Adrenal gland (tissue), 12 donors: ENCODE measurements around the gene RILP. TPM values are rescaled to one million over a fixed set of nuclear protein-coding genes. Genes with fewer than 3 reads are reported as not detected.

Source experiments
- DNase-seq, 7 donors: peaks; one replicate each; pipeline ENCODE4 v3.0.0-alpha.2; 2019 to 2020
- H3K27ac ChIP-seq, 5 donors: fragments of 200-600 bp; sonication (generic) in 4 of 5; 1 replicate in 3 of 5; 2 replicates in 2 of 5; pipeline versions ENCODE4 v1.5.1 to v1.8.0; 2016 to 2020; ENCODE audit warnings: mild to moderate bottlenecking in 1 of 5
- H3K27me3 ChIP-seq: fragments of 200-600 bp; 2 replicates; pipeline ENCODE4 v1.8.0; 2021
- H3K36me3 ChIP-seq, 2 donors: fragments of 200-600 bp; replicated peaks in 1 of 2; 1 replicate in 1 of 2; 2 replicates in 1 of 2; pipeline versions ENCODE4 v1.5.1 to v1.8.0; 2018 to 2022
- H3K4me1 ChIP-seq, 2 donors: fragments of 200-600 bp; replicated peaks in 1 of 2; 1 replicate in 1 of 2; 2 replicates in 1 of 2; pipeline versions ENCODE4 v1.5.1 to v1.8.0; 2018 to 2021
- H3K4me3 ChIP-seq, 4 donors: fragments of 200-600 bp; sonication (generic) in 3 of 4; one replicate each; pipeline ENCODE4 v1.5.1; 2016 to 2018
- H3K9me3 ChIP-seq, 3 donors: fragments of 200-600 bp; sonication (generic) in 1 of 3; replicated peaks in 1 of 3; 1 replicate in 2 of 3; 2 replicates in 1 of 3; pipeline versions ENCODE4 v1.5.1 to v1.8.0; 2016 to 2021
- CTCF ChIP-seq, 6 experiments: fragments of 450-650 bp in 4 of 6; fragments of 200-600 bp in 2 of 6; sonication (generic) in 1 of 6; IDR thresholded peaks; 1 replicate in 5 of 6; 2 replicates in 1 of 6; pipeline versions ENCODE4 v1.5.1 to v1.8.0; 2016 to 2021; ENCODE audit warnings: antibody characterized with exemption in 6 of 6, mild to moderate bottlenecking in 2 of 6, moderate library complexity in 1 of 6
- POLR2A ChIP-seq, 2 donors: fragments of 450-650 bp; IDR thresholded peaks; one replicate each; pipeline ENCODE4 v1.6.1; 2017; ENCODE audit warnings: antibody characterized with exemption in 2 of 2, mild to moderate bottlenecking in 2 of 2, moderate library complexity in 1 of 2
- WGBS, 4 donors: extraction: QIAGEN DNeasy Blood & Tissue Kit in 2 of 4; methylation state at CpG; one replicate each; pipeline versions ENCODE4 v1.1.5 to v1.1.7; 2013 to 2017; 5-methylcytosine and 5-hydroxymethylcytosine counted together
- intact Hi-C, 2 donors: fragments of 100-400 bp; cut with DNase I; formaldehyde crosslinking; loops; one replicate each; pipeline versions ENCODE4 v1.14.1 to v1.15.0; 2022 to 2023
- polyA plus RNA-seq, 3 donors: library from polyadenylated mRNA; stranded (reverse); fragments of 200-250 nt in 2 of 3; fragments of 350-450 nt in 1 of 3; fragmentation: Illumina TruSeq in 1 of 3; extraction: RNeasy Lipid Tissue Mini Kit (QIAGEN cat#74804) in 1 of 3; gene quantifications; one replicate each; pipeline ENCODE4 v1.2.3, GENCODE V29; 2013 to 2014
- total RNA-seq, 9 donors: library from RNA; depleted of rRNA in 4 of 9; stranded (reverse); fragments of >200 nt in 4 of 9; fragments of 120-200 nt in 1 of 9; fragmentation: NEBNext Ultra II Directional in 1 of 9; extraction: Animal tissue kit (Norgen Biotek cat#: 25700) in 1 of 9; gene quantifications; one replicate each; pipeline versions ENCODE4 v1.1.0 to v1.2.4, GENCODE V29; 2013 to 2023
- donor health status: healthy with polysubstance abuse.
- donor health status: Bipolar disorder and iron deficiency.
- donor health status: DM: yes; HTN: yes; CAD: no.
- donor health status: DM: no; HTN: no; CAD: no.
- donor health status: DM: no; HTN: no; CAD: no.
- donor health status: DM: yes; HTN: yes; CAD: no.

Gene RILP
- total and polyA plus RNA-seq, 12 donors, result 13.8 to 78.3 (median 39.2) TPM

- H3K36me3 ChIP-seq, result no peaks in the 10 kb centered on the region
- TF ChIP-seq POLR2A (IDR thresholded peaks at IDR 0.05), result no peak
- peak; percentile 38 to 63 (median 57) for TF ChIP-seq CTCF (IDR thresholded peaks at IDR 0.05)
- intact Hi-C loops, result loop anchor here (2.0 to 5.0 kb wide), 2 partner anchors 52 to 55 kb away; no protein-coding TSS in a partner anchor
- H3K27ac ChIP-seq, result peak overlapping the region in 4 of 5 donors; percentile 59 to 96 (median 83)
- H3K9me3 ChIP-seq, result no peaks in the 10 kb centered on the region
- DNase-seq, result peak in 6 of 7 donors; percentile 65 to 77 (median 72)
- no peaks in the 10 kb centered on the region for H3K27me3 ChIP-seq
- H3K4me1 ChIP-seq, result peaks cover 10 to 38% of the 10 kb centered on the region in 2 donors
- H3K4me3 ChIP-seq, result peak overlapping the region in 2 of 4 donors; percentile 64 to 82
- 5 to 16% (median 5%) methylated on average over 11 to 45 of the region's 45 CpGs for WGBS, 4 donors
Observed at GRCh38 chr17:1629504-1630310, 20.0 kb downstream of the RILP start.

- TF ChIP-seq CTCF (IDR thresholded peaks at IDR 0.05) (peak in 3 of 6 experiments; percentile 34 to 53 (median 38)), POLR2A (IDR thresholded peaks at IDR 0.05) (peak; percentile 8 to 51)
- Histone ChIP-seq H3K4me3 (peak overlapping the region in 3 of 4 donors; percentile 33 to 82 (median 64)), H3K27me3 (no peaks in the 10 kb centered on the region), H3K36me3 (no peaks in the 10 kb centered on the region), H3K27ac (peak overlapping the region; percentile 53 to 96 (median 71)), H3K4me1 (peaks cover 10 to 38% of the 10 kb centered on the region in 2 donors), H3K9me3 (no peaks in the 10 kb centered on the region)
- peak; percentile 93 to 98 (median 95) for DNase-seq
- intact Hi-C loops, result loop anchor here (2.0 to 5.0 kb wide), 2 partner anchors 52 to 54 kb away; no protein-coding TSS in a partner anchor
- WGBS, 4 donors, result 0 to 2% (median 1%) methylated on average over 2 to 77 of the region's 77 CpGs
Observed at GRCh38 chr17:1628856-1629503, 20.7 kb downstream of the RILP start.

- DNase-seq, result peak; percentile 67 to 87 (median 77)
- Histone ChIP-seq H3K27ac (peak within 1 kb of the TSS; percentile 53 to 96 (median 71)), H3K4me1 (peaks cover 10 to 38% of the 10 kb centered on the region in 2 donors), H3K27me3 (no peaks in the 10 kb centered on the region), H3K9me3 (no peaks in the 10 kb centered on the region), H3K36me3 (no peaks in the 10 kb centered on the region), H3K4me3 (peak within 1 kb of the TSS; percentile 2 to 82 (median 53))
- intact Hi-C loops, result loop anchor here (2.0 to 5.0 kb wide), 2 partner anchors 51 to 53 kb away; no protein-coding TSS in a partner anchor
- 0 to 1% (median 1%) methylated on average over 32 to 95 of the region's 95 CpGs for WGBS, 4 donors
- no peak for TF ChIP-seq CTCF (IDR thresholded peaks at IDR 0.05)
- peak in 1 of 2 donors; percentile 6 for TF ChIP-seq POLR2A (IDR thresholded peaks at IDR 0.05)
Observed at GRCh38 chr17:1627982-1628855, 21.4 kb downstream of the RILP start, which contains the start of gene SLC43A2. Gene SLC43A2, minus strand, starts transcription at chr17:1628834. Its CDS starts 960 bp downstream, at chr17:1627874.
